Measurements from ENCODE around the gene AARS2.

AARS2 gene

DNA sequence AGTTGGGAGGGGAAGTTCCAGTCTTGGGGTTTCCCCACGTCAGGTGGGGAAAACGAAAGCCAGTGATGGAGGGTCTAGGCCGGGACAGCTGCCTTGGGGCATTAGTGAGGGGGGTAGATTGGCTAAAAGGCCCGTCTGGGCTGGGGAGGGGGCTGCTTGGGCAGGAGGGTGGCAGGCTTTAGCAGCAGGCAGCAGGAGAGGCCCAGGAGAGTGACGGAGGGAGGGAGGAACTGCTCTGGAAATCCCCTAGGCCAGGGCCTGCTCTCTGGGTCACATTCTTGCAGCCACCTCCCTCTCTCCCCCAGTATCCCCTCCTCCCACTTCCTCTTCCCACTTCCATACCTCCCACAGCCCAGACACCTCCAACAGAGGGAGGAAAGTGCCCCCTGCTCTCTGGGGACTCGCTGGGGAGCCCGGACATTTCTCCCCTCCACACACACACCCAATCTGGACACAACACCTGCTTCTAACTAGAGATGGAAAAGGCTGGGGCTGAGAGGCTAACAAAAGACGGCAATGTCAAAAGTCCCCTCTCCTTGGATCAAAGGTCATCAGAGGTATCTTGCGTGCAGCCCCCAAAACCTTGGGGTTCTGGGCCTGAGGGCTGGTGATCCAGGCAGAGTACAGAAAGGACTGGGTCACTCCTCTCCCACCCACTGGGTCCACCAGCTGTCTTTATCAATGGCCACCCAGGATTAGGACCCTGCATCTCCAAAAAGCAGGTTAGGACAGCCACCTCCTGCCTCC, 49.6 kb downstream of the AARS2 start:
- no peak for DNase-seq (ENCODE audit: low read depth in 2 of 2, low spot score in 1 of 2)

DNA sequence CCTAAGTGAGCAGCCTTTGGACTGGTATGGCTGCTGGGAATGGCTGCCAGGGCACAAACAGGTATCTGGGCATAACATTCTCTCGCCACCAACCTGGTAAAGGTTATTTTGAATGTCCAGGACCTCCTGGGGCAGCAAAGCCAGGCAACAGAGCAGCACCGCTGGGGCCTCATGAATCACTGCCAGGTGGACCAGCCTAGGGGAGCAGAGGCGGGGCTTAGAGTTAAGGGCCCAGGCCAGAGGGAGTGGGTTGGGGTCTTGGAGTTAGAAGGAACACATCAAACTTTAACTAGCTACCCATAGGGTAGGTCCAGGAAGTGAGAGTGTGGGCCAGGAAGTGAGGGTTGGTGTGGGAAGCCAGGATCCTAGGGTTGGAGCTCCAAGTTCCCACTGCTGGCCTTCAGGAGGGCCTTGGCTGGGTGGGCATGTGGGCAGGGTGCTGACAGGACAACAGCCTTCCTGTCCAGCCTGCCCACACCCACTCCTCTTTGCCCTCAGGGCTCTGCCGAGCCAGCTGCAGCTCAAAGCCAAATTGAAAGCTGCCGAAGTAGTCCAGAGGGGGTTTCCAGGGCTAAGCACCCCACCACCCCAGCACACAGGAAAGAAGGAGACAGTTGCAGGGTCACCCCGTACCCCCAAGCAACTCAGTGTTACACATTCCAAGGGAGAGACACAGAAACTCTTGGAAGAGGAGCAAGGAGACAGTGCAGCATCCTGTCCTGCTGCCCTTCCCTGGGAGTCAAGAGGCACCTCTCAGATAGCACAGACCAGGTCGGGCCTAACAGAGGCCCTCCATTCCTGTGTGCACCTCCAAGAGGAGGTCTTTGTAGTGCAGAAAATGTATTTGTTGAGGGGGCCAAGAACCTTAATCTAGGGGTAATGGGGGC, 50.4 kb downstream of the AARS2 start:
- DNase-seq (ENCODE audit: low read depth in 2 of 2, low spot score in 1 of 2), result no peak

DNA sequence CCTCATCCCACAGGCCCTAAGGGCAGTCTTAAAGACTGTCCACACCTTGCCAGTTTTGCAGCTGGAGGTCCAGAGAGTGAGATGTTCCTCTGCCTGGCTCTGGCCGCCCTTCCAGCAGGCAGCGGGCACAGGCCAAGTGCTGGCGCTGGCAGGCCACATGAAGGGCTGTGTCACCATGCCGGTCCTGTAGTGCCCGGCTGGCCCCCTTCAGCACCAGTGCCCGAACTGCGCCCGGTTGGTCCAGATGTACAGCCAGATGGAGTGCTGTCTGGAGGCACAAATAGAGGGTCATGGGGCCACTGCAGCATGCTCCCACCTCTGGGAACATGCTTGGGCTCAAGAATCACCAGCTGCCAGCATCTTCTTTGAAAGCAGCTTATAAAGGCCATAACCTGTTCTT, 51.6 kb downstream of the AARS2 start:
- no peak for DNase-seq (ENCODE audit: low read depth in 2 of 2, low spot score in 1 of 2)

DNA sequence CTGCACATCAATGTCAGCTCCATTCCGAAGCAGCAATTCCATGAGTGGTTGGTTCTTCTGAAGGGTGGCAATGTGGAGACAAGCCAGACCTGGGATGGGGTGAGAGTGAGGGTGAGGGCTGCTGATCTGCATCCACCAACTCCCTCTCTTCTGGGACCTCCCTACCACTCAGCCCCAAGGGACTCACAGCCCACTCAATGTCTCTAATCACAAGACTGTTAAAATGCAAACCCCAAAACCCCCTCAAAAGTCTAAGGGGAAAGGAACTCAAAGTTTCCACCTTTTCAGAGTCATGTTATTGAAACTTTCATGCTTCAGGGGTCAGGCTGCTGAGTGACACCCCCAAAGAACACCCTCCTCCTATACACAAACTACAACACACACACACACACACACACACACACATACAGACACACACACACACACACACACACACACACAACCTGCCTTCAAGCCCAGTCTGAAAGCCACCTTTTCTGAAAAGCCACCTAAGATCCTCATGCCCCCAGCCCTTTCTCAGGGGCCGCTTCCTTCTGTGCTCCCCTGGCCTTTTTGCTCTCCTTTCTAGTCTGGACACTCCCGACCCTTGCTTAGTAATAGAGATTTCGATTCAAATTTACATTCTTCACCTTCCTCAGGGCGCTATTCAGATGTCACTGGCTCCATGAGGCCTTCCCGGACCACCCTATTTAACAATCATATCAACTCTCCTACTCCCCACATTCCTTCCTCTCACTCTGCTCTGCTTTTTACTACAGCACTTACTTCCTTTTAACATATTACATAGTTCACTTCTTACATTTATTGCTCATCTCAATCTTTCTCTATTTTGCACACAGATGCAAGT, 52.5 kb downstream of the AARS2 start:
- DNase-seq (ENCODE audit: low read depth in 2 of 2, low spot score in 1 of 2), result no peak

DNA sequence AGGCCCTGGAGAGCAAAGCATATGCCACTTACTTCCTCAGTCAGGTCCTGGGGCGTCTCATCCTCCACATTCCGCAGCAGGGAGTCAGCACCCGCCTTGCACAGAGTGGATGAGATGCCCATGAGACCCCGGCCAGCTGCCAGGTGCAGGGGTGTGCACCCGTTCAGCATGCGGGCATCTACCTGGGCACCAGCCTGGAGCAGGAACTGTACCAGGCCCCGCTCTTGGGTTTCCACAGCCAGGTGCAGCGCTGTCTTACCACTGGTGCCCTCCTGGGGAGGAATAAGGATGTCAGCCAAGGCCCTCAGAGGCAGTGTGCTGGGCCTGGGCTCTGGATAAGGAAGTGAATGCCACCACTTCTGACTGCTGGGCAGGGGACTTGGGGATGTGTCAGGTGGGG, 53.1 kb downstream of the AARS2 start:
- DNase-seq (ENCODE audit: low read depth in 2 of 2, low spot score in 1 of 2), result no peak

DNA sequence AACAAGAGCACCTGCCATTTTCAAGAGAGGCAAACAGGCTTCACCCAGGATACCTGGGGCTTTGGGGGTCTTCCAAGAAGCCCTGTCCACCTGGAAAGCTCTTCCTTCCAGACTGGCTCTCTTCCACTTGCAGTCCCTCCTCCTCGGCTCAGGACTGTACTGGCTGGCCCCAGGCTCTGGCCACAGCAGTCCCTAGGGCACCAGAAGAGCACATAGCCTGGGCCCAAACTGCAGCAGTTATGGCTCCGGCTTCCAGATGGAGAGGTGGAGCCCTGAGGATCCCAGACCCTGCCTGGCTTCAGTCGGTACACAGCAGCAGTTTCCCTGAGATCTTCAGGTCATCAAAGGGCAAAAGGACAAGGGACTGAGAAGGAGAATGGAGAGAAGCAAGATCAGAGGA, 54.2 kb downstream of the AARS2 start:
- no peak for DNase-seq (ENCODE audit: low read depth in 2 of 2, low spot score in 1 of 2)

DNA sequence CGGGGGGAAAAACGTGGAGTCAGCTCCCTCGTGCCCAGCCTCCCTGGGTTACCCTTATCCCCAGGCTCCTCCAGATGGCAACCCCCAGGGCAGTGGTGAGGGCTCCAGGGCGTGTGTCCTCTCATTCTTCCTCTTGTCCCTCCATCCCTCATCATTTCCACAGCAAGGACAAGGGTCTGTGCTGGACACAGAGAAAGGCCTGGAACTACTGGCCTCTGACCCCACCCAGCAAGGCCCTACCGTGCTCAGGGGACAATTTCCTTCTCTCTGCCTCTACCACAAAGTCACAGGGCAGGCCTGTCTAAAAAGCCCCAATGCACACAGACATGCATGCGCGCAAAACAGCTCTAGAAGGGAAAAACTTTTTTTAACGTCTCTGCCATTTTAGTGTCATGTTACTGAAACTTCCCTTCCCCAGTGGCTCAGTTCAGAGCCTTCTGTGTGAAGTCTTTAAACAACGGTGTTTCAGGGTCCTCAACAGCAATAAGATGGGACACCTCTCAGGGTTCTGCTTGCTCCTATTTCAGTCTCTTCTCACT, 54.8 kb downstream of the AARS2 start:
- DNase-seq (ENCODE audit: low read depth in 2 of 2, low spot score in 1 of 2), result no peak

DNA sequence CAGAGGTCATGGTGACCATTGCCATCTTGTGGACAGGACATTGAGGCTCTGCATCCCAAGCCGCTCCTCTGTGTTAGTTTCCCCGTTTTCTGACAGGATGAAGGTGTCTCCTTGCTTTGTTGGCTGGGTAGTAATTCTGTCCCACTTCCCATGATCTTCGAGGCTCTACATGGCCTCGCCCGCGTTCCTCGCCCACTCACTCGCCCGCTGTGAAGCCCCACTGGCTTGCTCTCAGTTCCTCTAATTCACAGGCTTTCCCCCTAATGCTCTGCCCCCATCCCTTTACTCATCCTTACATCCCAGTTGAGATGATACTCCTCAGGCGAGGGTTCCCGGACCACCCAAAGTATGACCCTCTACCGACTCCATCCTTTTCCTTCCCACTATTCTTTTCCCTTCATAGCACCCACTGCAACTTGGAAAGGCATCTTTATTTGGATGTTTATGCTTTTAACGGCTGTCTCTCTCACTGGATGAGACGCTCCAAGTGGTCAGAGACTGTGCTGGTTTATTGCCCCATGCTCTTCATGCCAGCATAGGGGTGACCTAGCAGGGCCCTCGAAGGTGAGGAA, 55.3 kb downstream of the AARS2 start:
- no peak for DNase-seq (ENCODE audit: low read depth in 2 of 2, low spot score in 1 of 2)

DNA sequence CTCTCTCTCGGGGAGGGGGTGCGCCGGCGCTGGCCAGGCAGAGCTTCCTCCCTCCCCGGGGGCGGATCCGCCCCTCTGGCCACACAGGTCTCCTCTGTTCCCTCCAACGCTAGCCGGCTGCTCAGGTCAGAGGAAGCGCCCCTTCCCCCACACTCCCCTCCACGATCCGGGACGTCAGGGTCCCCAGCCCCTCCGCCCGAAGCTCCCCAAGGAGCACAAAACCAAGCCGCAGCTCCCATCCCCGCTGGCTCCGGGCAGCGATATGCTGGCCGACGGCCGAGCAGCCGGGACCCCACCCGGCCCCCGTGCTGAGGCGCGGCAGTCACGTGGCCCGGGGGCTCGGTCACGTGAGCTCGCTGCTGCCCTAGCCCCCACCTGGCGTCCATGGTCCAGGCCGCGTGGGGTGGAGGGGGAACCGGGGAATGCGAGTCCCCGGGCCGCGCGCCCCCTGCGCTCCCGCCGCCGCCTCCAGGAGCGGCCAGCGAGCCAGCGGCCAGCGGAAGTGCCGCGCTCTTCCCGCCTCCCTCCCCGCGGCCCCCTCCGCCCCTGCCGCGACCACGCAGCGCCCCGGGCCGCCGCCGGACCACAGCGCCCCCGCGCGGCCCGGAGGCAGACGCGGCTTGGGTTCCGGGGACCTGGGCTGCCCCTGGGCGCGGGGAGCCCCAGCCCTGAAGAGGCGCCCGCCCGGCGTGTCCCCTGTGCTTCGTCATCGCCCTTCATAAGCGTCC, 56.0 kb downstream of the AARS2 start, which contains the start of gene SLC35B2:
Gene SLC35B2, minus strand, starts transcription at position 504 of the 728 bp plus-strand sequence. Its CDS starts 118 bp downstream, at position 386.
- DNase-seq (ENCODE audit: low read depth in 2 of 2, low spot score in 1 of 2), result peak in 1 of 2 donors; percentile 42

DNA sequence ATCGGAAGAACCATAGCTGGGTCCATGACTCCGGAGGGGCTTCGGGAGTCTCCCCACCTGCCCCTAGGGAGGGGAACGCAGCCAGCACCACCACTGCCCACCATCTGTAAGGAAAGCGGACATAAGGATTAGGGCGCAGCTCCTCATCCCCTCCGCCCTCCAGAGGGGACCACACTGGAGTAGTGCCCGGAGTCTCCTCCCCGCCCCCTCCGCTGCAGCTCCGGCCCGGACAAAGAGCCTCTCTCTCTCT, 56.4 kb downstream of the AARS2 start:
- no peak for DNase-seq (ENCODE audit: low read depth in 2 of 2, low spot score in 1 of 2)

DNA sequence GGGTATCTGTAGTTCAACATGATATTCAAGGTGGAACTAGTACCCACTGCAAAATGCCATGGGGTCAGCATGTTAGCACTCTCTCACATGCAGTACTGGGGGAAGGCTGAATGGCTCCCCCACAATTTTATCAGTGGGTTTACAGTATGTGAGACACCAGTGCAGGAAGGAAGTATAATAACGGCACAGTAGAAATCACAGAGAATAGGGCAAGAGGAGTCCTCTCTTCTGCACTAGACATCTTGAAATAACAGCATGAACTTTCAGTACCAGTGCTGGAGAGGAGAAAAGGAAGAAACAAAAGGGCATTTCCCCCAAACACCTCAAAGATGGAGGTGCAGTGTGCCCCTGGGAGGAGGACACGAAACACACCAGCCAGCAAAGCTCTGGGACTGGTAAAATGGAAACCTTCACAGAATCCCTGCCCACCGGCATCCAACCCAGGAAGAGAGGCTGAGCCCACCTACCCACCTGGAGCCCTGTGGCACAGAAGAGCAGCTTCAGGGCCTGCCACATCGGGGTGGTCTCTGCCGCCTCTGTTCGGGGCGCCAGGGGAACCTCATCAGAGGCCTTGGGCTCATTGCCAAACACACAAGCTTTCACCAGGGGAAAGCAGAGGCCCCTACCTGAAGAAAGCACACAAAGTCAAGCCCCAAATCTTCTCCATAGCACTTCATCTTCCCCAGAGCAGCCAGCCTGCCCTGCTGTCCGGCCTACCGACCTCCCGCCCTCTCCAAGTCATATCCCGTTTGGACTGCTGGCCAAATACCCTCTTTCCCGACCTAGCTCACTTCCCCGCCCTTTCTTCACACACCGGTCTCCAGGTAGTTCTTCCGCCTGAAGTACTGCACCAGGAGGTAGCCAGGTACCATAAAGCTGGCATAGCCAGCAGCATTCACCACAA, 57.0 kb downstream of the AARS2 start:
- DNase-seq (ENCODE audit: low read depth in 2 of 2, low spot score in 1 of 2), result no peak

DNA sequence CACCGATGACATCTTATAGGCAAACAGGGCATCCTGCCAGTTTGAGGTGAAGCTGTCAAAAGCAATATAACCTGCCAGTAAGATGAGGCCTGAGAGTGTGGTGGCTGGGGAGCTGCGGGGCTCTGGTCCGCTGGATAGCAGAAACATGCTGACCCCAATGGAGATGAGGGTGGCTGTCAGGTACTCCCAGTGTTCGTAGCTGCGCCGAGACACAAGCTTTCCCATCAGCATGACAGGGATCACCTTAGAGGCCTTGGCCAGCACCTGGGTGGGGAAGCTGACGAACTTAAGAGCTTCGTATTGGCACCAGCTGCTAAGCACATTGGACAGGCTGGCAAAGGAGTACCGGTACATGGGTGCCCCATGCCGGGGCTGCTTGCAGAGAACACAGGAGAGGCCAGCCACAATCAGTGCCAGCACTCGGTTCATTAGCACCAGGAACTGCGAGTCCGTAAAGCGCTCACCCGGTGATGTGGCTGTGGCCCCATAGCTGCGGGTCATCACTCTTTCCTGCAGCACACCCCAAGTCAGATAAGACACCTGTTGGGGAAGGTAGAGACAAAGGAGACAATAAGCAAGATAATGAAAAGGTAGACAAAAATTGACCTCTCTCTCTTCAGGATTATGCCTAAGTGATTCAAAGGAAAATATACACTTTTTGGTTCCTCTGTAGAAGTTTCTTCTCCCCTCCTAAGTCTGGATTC, 57.9 kb downstream of the AARS2 start:
- DNase-seq (ENCODE audit: low read depth in 2 of 2, low spot score in 1 of 2), result no peak

DNA sequence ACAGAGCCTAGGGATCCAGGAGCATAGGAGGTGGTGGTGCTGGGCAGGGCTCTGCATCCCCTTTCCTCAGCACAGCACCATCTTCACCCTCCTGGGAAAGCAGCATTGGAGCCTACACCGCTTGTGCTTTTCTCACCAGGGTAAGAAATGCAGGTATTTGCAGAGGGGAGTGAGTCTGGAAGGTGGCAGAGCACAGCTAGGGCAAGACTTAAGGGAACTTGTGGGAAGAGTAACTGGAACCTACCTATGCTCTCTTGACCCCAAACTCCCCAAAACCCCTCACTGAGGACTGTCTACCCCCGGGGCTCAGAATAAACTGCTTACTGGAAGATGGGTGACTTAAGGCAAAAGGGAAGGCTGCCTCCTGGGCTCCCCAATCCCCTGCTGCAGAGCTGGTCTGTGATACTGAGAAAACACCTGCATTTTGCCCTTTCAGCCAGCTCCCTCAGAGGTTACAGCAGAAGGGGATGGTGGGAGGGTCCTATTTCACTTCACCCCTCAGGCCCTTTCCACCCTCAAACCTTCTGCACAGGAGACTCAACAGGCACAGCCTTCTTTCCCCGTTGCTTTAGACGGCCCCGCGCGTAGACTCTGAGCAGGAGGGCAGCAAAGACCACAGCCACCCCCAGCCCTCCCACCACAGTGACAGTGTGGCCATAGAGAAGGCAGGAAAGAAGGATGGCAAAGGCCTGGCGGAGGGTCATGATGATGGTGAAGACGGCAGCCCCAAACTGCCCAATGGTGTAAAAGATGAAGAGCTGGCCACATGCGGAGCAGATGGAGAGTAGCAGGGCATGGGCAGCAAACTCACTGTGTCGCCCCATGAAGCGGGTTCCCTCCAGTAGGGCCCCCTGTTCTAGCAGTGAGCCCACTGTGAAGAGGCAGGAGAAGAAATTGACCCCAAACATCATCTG, 58.7 kb downstream of the AARS2 start:
- DNase-seq (ENCODE audit: low read depth in 2 of 2, low spot score in 1 of 2), result no peak

DNA sequence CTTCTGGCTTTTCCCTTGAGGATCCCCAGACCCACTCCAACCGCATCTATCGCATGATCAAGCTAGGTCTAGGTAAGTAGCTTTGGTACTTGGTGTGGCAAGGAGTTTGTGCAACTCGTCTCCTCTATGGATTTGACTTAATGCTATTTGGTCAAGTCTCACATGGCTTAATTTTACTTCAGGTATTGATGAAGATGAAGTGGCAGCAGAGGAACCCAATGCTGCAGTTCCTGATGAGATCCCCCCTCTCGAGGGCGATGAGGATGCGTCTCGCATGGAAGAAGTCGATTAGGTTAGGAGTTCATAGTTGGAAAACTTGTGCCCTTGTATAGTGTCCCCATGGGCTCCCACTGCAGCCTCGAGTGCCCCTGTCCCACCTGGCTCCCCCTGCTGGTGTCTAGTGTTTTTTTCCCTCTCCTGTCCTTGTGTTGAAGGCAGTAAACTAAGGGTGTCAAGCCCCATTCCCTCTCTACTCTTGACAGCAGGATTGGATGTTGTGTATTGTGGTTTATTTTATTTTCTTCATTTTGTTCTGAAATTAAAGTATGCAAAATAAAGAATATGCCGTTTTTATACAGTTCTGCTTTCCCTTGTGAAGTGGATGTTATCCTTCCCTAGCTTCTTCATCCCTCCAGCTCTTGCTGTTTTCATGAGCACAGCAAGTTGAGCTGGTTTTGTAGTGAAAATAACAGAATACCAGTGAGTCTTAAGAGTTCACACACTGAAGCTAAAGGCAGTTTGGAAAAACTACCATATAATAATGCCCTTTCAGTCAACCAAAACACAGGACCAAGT, 59.6 kb downstream of the AARS2 start:
- DNase-seq (ENCODE audit: low read depth in 2 of 2, low spot score in 1 of 2), result no peak

DNA sequence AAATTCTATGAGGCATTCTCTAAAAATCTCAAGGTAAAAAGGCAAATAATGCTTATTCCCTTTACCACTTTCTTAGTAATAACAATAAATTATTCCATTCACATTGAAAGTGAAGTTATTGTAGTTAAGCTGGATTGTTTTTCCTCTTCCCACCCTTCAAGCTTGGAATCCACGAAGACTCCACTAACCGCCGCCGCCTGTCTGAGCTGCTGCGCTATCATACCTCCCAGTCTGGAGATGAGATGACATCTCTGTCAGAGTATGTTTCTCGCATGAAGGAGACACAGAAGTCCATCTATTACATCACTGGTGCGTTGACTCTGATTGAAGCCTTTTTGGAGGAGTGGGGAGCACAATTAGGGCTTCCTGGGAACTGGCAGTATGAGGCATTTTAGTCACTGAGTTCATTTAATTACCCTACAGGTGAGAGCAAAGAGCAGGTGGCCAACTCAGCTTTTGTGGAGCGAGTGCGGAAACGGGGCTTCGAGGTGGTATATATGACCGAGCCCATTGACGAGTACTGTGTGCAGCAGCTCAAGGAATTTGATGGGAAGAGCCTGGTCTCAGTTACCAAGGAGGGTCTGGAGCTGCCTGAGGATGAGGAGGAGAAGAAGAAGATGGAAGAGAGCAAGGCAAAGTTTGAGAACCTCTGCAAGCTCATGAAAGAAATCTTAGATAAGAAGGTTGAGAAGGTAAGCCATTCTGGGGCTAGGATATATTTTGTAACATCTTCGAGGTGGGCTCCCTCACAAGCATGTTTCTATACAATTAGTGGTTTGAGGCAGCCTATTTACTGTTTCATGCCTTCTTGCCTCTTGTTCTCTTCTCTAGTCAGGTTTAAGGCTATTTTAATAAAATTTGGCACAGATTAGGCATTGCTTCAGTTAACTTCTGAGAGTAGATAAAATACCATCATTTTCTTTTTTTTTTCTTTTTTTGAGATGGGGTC, 61.3 kb downstream of the AARS2 start:
- no peak for DNase-seq (ENCODE audit: low read depth in 2 of 2, low spot score in 1 of 2)

DNA sequence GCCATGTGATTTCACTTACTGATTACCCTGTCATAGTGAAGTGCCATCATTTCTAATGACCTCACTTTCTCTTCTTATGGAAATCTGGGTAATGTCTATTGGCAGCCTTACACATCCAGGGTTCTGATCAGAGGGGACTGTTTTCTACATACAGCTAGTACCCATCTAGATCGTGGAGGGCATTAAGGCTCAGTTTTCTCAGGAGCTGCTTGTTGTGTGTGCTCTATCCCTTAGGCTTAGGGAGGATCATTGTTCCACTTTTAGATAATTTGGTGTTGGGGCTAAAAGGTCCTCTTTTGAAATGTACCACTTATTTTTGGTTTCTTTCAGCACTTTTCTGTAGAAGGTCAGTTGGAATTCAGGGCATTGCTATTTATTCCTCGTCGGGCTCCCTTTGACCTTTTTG, 62.4 kb downstream of the AARS2 start:
- DNase-seq (ENCODE audit: low read depth in 2 of 2, low spot score in 1 of 2), result no peak

Measured in stimulated activated CD8-positive, alpha-beta memory T cell treated with anti-CD3 and anti-CD28 coated beads, Interleukin-4, amount 100 ng/mL, for 1 hour (primary cell).